SK-N-SH (cell line): ENCODE measurements around the gene DEPDC5. TPM values are rescaled to one million over a fixed set of nuclear protein-coding genes. Genes with fewer than 3 reads are reported as not detected.

Experiments used
- CTCF ChIA-PET: fragments of 300-600, 350-600 bp; formaldehyde crosslinking; extraction: SDS; loops from one replicate; lab custom pipeline; 2021; lab: Yijun Ruan, JAX
- POLR2A ChIA-PET: fragments of 350-600 bp; sonication (Branson Sonifier 250); formaldehyde crosslinking; extraction: SDS; loops from one replicate; lab custom pipeline; 2020; ENCODE audit warnings: antibody characterized with exemption, inconsistent platforms; lab: Yijun Ruan, JAX
- DNase-seq: peaks from one replicate; pipeline ENCODE4 v3.0.0; 2012
- H2AFZ ChIP-seq: fragments of 200-600 bp; sonication (generic); 2 replicates; pipeline ENCODE4 v1.8.1; 2016; ENCODE audit warnings: antibody characterized with exemption, mild to moderate bottlenecking, low read depth
- H3F3A ChIP-seq: fragments of 200-600 bp; sonication (generic); replicated peaks from 2 replicates; pipeline ENCODE3; 2016; ENCODE audit warnings: antibody characterized with exemption, mild to moderate bottlenecking; ENCODE audit not compliant: insufficient read depth
- H3K27ac ChIP-seq, 2 experiments: fragments of 200-500 bp in 1 of 2; fragments of 200-600 bp in 1 of 2; sonication (Bioruptor generic) in 1 of 2; sonication (generic), shearing (Covaris generic) in 1 of 2; 2 replicates each; pipeline versions ENCODE4 v1.5.1 to v1.6.1; 2014 to 2016; ENCODE audit warnings: low read depth in 2 of 2, inconsistent platforms in 1 of 2, low read length in 1 of 2, mild to moderate bottlenecking in 1 of 2, mixed read lengths in 1 of 2
- H3K27me3 ChIP-seq: fragments of 200-600 bp; sonication (generic), shearing (Covaris generic); 2 replicates; pipeline ENCODE4 v1.6.1; 2016; ENCODE audit warnings: mixed run types; ENCODE audit not compliant: insufficient read depth
- H3K36me3 ChIP-seq, 2 experiments: fragments of 200-500 bp in 1 of 2; fragments of 200-600 bp in 1 of 2; sonication (Bioruptor generic) in 1 of 2; sonication (generic) in 1 of 2; replicated peaks in 1 of 2; 2 replicates each; pipeline versions ENCODE3 to v1.5.1; 2014 to 2016; ENCODE audit warnings: low read length in 1 of 2, mild to moderate bottlenecking in 1 of 2; ENCODE audit not compliant: insufficient read depth in 2 of 2, control insufficient read depth in 1 of 2
- H3K4me1 ChIP-seq, 2 experiments: fragments of 200-500 bp in 1 of 2; fragments of 200-600 bp in 1 of 2; sonication (Bioruptor generic) in 1 of 2; sonication (generic), shearing (Covaris generic) in 1 of 2; 2 replicates each; pipeline versions ENCODE4 v1.5.1 to v1.6.1; 2014 to 2016; ENCODE audit warnings: low read depth in 1 of 2, low read length in 1 of 2, mixed run types in 1 of 2; ENCODE audit not compliant: insufficient read depth in 2 of 2, control insufficient read depth in 1 of 2
- H3K4me2 ChIP-seq: fragments of 200-600 bp; sonication (generic), shearing (Covaris generic); 2 replicates; pipeline ENCODE4 v1.6.1; 2017; ENCODE audit warnings: mixed run types
- H3K4me3 ChIP-seq, 2 experiments: fragments of 200-500 bp in 1 of 2; fragments of 200-600 bp in 1 of 2; sonication (Bioruptor generic) in 1 of 2; sonication (generic), shearing (Covaris generic) in 1 of 2; 2 replicates each; pipeline versions ENCODE4 v1.5.1 to v1.8.1; 2014 to 2016; ENCODE audit warnings: low read depth in 2 of 2, inconsistent platforms in 1 of 2, low read length in 1 of 2, mild to moderate bottlenecking in 1 of 2, mixed read lengths in 1 of 2, moderate library complexity in 1 of 2
- H3K79me2 ChIP-seq: fragments of 200-600 bp; sonication (generic); 2 replicates; pipeline ENCODE4 v1.8.1; 2017; ENCODE audit warnings: mild to moderate bottlenecking; ENCODE audit not compliant: insufficient read depth
- H3K9ac ChIP-seq: fragments of 200-600 bp; sonication (generic); 2 replicates; pipeline ENCODE4 v1.6.1; 2017; ENCODE audit warnings: mixed run types
- H3K9me2 ChIP-seq: fragments of 200-600 bp; sonication (generic); 2 replicates; pipeline ENCODE4 v1.6.1; 2017; ENCODE audit warnings: mixed run types
- H3K9me3 ChIP-seq: fragments of 200-600 bp; sonication (generic); 2 replicates; pipeline ENCODE4 v1.6.1; 2017; ENCODE audit warnings: mixed run types, mild to moderate bottlenecking, moderate library complexity
- H4K20me1 ChIP-seq: fragments of 200-600 bp; sonication (generic); 2 replicates; pipeline ENCODE4 v1.6.1; 2017; ENCODE audit warnings: mild to moderate bottlenecking, mixed run types; ENCODE audit not compliant: insufficient read depth
- ELF1 ChIP-seq: IDR thresholded peaks from 2 replicates; pipeline ENCODE4 v1.4.0; 2012
- FOXJ3 ChIP-seq: sonication (generic); formaldehyde crosslinking; IDR thresholded peaks from 2 replicates; pipeline ENCODE4 v1.5.1; 2020; ENCODE audit warnings: mild to moderate bottlenecking, missing genetic modification reagents
- GABPA ChIP-seq: IDR thresholded peaks from 2 replicates; pipeline ENCODE4 v1.4.0; 2012; ENCODE audit warnings: low read depth, mild to moderate bottlenecking
- JUND ChIP-seq: IDR thresholded peaks from 2 replicates; pipeline ENCODE4 v1.4.0; 2012
- NFIC ChIP-seq: IDR thresholded peaks from 2 replicates; pipeline ENCODE4 v1.4.0; 2012; ENCODE audit warnings: borderline replicate concordance
- PBX3 ChIP-seq: IDR thresholded peaks from 2 replicates; pipeline ENCODE4; 2012
- POLR2AphosphoS5 ChIP-seq: IDR thresholded peaks from 2 replicates; pipeline ENCODE4 v1.6.1; 2012; ENCODE audit warnings: low read depth, low read length
- SIN3A ChIP-seq: IDR thresholded peaks from 2 replicates; pipeline ENCODE4 v1.6.1; 2012; ENCODE audit warnings: low read depth, mild to moderate bottlenecking, low read length, moderate library complexity, borderline replicate concordance
- TAF1 ChIP-seq: IDR thresholded peaks from 2 replicates; pipeline ENCODE4 v1.6.1; 2012; ENCODE audit warnings: low read depth, mild to moderate bottlenecking, low read length, moderate library complexity, borderline replicate concordance
- TCF12 ChIP-seq: IDR thresholded peaks from 2 replicates; pipeline ENCODE4 v1.4.0; 2012
- YY1 ChIP-seq: IDR thresholded peaks from 2 replicates; pipeline ENCODE4 v1.4.0; 2012; ENCODE audit warnings: low read depth, mild to moderate bottlenecking
- WGBS: methylation state at CpG from one replicate; pipeline ENCODE4 v1.1.6; 2017; ENCODE audit warnings: low lambda C conversion rate; 5-methylcytosine and 5-hydroxymethylcytosine counted together
- polyA plus RNA-seq, 3 experiments: library from polyadenylated mRNA; depleted of rRNA; stranded (reverse); fragments of >200 nt; gene quantifications; 2 replicates each; pipeline ENCODE4 v1.2.3, GENCODE V29; 2012
- TF ChIP-seq, protein P1 (sequence below): fragments of 150-350 bp; IDR thresholded peaks from 2 replicates; pipeline ENCODE4 v1.6.1; 2016; ENCODE audit warnings: mild to moderate bottlenecking, low read depth, low read length
- TF ChIP-seq, protein P2 (sequence below): IDR thresholded peaks from 2 replicates; pipeline ENCODE4 v1.6.1; 2012; ENCODE audit warnings: mild to moderate bottlenecking, low read depth, low read length, moderate library complexity

The DEPDC5 gene
- polyA plus RNA-seq, 1 of the 3 experiments (the other 2 are of a cell fraction) = 7.8 TPM

DNA sequence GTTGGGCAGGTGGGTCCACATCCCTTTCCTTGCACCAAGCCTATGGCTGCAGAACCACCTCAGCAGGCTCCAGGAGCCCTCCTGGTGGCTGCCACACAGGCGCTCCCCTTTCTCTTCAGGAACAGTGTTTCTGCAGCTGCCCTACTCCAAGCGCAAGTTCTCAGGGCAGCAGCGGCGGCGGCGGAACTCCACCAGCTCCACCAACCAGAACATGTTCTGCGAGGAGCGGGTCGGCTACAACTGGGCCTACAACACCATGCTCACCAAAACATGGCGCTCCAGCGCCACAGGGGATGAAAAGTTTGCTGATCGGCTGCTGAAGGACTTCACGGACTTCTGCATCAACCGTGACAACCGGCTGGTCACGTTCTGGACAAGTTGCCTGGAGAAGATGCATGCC, 152.3 kb downstream of the DEPDC5 start:
- H2AFZ ChIP-seq = no peak overlapping the region
- H3K9me2 ChIP-seq = no peaks in the 10 kb centered on the region
- no peak overlapping the region for H3K4me3 ChIP-seq
- H3K79me2 ChIP-seq = no peaks in the 10 kb centered on the region
- no peaks in the 10 kb centered on the region for H3K9me3 ChIP-seq
- TF ChIP-seq JUND (no peak), ELF1 (no peak), GABPA (no peak), NFIC (no peak), POLR2AphosphoS5 (no peak), TCF12 (no peak), SIN3A (no peak), YY1 (no peak)
- TF ChIP-seq, protein P1, sequence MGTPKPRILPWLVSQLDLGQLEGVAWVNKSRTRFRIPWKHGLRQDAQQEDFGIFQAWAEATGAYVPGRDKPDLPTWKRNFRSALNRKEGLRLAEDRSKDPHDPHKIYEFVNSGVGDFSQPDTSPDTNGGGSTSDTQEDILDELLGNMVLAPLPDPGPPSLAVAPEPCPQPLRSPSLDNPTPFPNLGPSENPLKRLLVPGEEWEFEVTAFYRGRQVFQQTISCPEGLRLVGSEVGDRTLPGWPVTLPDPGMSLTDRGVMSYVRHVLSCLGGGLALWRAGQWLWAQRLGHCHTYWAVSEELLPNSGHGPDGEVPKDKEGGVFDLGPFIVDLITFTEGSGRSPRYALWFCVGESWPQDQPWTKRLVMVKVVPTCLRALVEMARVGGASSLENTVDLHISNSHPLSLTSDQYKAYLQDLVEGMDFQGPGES = no peak
- POLR2A ChIA-PET = no interaction called here
- CTCF ChIA-PET = no interaction called here
- H3F3A ChIP-seq = no peaks in the 10 kb centered on the region
- no peak for DNase-seq
- no peaks in the 10 kb centered on the region for H3K27me3 ChIP-seq
- no peak overlapping the region for H3K4me2 ChIP-seq
- peaks cover 10 to 15% of the 10 kb centered on the region in 2 experiments for H3K36me3 ChIP-seq
- WGBS = 95% methylated on average over 13 of the region's 16 CpGs
- no peak overlapping the region for H3K27ac ChIP-seq
- no peaks in the 10 kb centered on the region for H3K4me1 ChIP-seq
- no peak overlapping the region for H3K9ac ChIP-seq
- no peaks in the 10 kb centered on the region for H4K20me1 ChIP-seq

- CTCF ChIA-PET = interaction anchor here (1.0 kb wide), 1 partner anchor 15 kb away, joined by 3 read pairs; no protein-coding TSS in a partner anchor
- TF ChIP-seq TAF1 = no peak
- TF ChIP-seq, protein P2, sequence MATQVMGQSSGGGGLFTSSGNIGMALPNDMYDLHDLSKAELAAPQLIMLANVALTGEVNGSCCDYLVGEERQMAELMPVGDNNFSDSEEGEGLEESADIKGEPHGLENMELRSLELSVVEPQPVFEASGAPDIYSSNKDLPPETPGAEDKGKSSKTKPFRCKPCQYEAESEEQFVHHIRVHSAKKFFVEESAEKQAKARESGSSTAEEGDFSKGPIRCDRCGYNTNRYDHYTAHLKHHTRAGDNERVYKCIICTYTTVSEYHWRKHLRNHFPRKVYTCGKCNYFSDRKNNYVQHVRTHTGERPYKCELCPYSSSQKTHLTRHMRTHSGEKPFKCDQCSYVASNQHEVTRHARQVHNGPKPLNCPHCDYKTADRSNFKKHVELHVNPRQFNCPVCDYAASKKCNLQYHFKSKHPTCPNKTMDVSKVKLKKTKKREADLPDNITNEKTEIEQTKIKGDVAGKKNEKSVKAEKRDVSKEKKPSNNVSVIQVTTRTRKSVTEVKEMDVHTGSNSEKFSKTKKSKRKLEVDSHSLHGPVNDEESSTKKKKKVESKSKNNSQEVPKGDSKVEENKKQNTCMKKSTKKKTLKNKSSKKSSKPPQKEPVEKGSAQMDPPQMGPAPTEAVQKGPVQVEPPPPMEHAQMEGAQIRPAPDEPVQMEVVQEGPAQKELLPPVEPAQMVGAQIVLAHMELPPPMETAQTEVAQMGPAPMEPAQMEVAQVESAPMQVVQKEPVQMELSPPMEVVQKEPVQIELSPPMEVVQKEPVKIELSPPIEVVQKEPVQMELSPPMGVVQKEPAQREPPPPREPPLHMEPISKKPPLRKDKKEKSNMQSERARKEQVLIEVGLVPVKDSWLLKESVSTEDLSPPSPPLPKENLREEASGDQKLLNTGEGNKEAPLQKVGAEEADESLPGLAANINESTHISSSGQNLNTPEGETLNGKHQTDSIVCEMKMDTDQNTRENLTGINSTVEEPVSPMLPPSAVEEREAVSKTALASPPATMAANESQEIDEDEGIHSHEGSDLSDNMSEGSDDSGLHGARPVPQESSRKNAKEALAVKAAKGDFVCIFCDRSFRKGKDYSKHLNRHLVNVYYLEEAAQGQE = no peak
- no peak for TF ChIP-seq PBX3
- TF ChIP-seq, protein P1 = no peak
- no peak for TF ChIP-seq FOXJ3 (CRISPR knock-in tag)
- Histone ChIP-seq H3K9me2 (no peaks in the 10 kb centered on the region), H3K4me1 (no peaks in the 10 kb centered on the region), H3K79me2 (no peaks in the 10 kb centered on the region), H3K4me3 (no peak overlapping the region), H3K27ac (no peak overlapping the region), H3K27me3 (no peaks in the 10 kb centered on the region), H2AFZ (no peak overlapping the region), H3K4me2 (no peak overlapping the region), H3K9me3 (no peaks in the 10 kb centered on the region), H3K36me3 (peaks cover 10% of the 10 kb centered on the region in 2 experiments), H3K9ac (no peak overlapping the region), H3F3A (no peaks in the 10 kb centered on the region), H4K20me1 (no peaks in the 10 kb centered on the region)
- POLR2A ChIA-PET = no interaction called here
- DNase-seq = no peak
- 86% methylated on average over 5 of the region's 5 CpGs for WGBS
Observed at GRCh38 chr22:31906569-31906968, 152.8 kb downstream of the DEPDC5 start.
